Liver (tissue), 9 donors: Measurements from ENCODE around the gene TAF13. TPM values are rescaled to one million over a fixed set of nuclear protein-coding genes. Genes with fewer than 3 reads are reported as not detected.

Source experiments
- DNase-seq: peaks from one replicate; pipeline ENCODE4 v3.0.0-alpha.2; 2017; ENCODE audit warnings: low spot score
- H3K27ac ChIP-seq, 2 donors: one replicate each; pipeline ENCODE4 v1.7.0; 2013; ENCODE audit warnings: inconsistent platforms in 2 of 2, low read length in 2 of 2, control low read depth in 1 of 2, low read depth in 1 of 2, mild to moderate bottlenecking in 1 of 2
- H3K27me3 ChIP-seq, 4 donors: one replicate each; pipeline versions ENCODE4 v1.6.1 to v1.7.0; 2013; ENCODE audit warnings: low read length in 3 of 4, inconsistent platforms in 1 of 4, mild to moderate bottlenecking in 1 of 4, moderate library complexity in 1 of 4; ENCODE audit not compliant: control insufficient read depth in 4 of 4, insufficient read depth in 4 of 4
- H3K36me3 ChIP-seq, 4 donors: one replicate each; pipeline versions ENCODE4 v1.6.1 to v1.7.0; 2013; ENCODE audit warnings: low read length in 3 of 4, mild to moderate bottlenecking in 3 of 4, low read depth in 1 of 4, moderate library complexity in 1 of 4; ENCODE audit not compliant: control insufficient read depth in 4 of 4, insufficient read depth in 3 of 4
- H3K4me1 ChIP-seq, 4 donors: one replicate each; pipeline versions ENCODE4 v1.6.1 to v1.7.0; 2013; ENCODE audit warnings: low read length in 3 of 4, mild to moderate bottlenecking in 3 of 4, moderate library complexity in 1 of 4; ENCODE audit not compliant: control insufficient read depth in 4 of 4, insufficient read depth in 4 of 4
- H3K4me3 ChIP-seq, 3 donors: one replicate each; pipeline versions ENCODE4 v1.6.1 to v1.7.0; 2013; ENCODE audit warnings: low read length in 3 of 3, control low read depth in 1 of 3, low read depth in 1 of 3, mild to moderate bottlenecking in 1 of 3
- H3K9ac ChIP-seq, 2 donors: one replicate each; pipeline ENCODE4 v1.7.0; 2013; ENCODE audit warnings: low read length in 2 of 2, mild to moderate bottlenecking in 2 of 2, moderate library complexity in 2 of 2, control low read depth in 1 of 2, low read depth in 1 of 2
- H3K9me3 ChIP-seq, 4 donors: one replicate each; pipeline versions ENCODE4 v1.6.1 to v1.7.0; 2013; ENCODE audit warnings: low read length in 3 of 4; ENCODE audit not compliant: control insufficient read depth in 4 of 4
- ATF3 ChIP-seq: IDR thresholded peaks from 2 replicates; pipeline ENCODE4 v1.6.1; 2016; ENCODE audit warnings: antibody characterized with exemption
- CTCF ChIP-seq: fragments of 150-350 bp; IDR thresholded peaks from 2 replicates; pipeline ENCODE4 v1.5.1; 2017; ENCODE audit warnings: improper control_type of control experiment, low read depth, low read length; ENCODE audit not compliant: missing input control
- EGR1 ChIP-seq, 2 donors: IDR thresholded peaks; 2 replicates each; pipeline ENCODE4 v1.6.1; 2016 to 2018; ENCODE audit warnings: antibody characterized with exemption in 2 of 2, low read depth in 2 of 2
- FOXA1 ChIP-seq: IDR thresholded peaks from 2 replicates; pipeline ENCODE4 v1.6.1; 2016; ENCODE audit warnings: antibody characterized with exemption
- FOXA2 ChIP-seq: IDR thresholded peaks from 2 replicates; pipeline ENCODE4 v1.6.1; 2016; ENCODE audit warnings: antibody characterized with exemption
- GABPA ChIP-seq, 2 donors: IDR thresholded peaks in 1 of 2; conservative IDR thresholded peaks in 1 of 2; 2 replicates each; pipeline ENCODE4 v1.6.1; 2016; ENCODE audit warnings: antibody characterized with exemption in 2 of 2, mild to moderate bottlenecking in 1 of 2, moderate library complexity in 1 of 2
- HNF4A ChIP-seq, 2 donors: conservative IDR thresholded peaks; 2 replicates each; pipeline ENCODE4 v1.6.1; 2016; ENCODE audit warnings: antibody characterized with exemption in 2 of 2, mild to moderate bottlenecking in 2 of 2
- HNF4G ChIP-seq: IDR thresholded peaks from 2 replicates; pipeline ENCODE4 v1.6.1; 2016; ENCODE audit warnings: antibody characterized with exemption
- JUND ChIP-seq, 2 donors: IDR thresholded peaks; 2 replicates each; pipeline ENCODE4 v1.6.1; 2016; ENCODE audit warnings: antibody characterized with exemption in 2 of 2
- MAX ChIP-seq: IDR thresholded peaks from 2 replicates; pipeline ENCODE4 v1.6.1; 2016; ENCODE audit warnings: antibody characterized with exemption
- NR2F2 ChIP-seq: IDR thresholded peaks from 2 replicates; pipeline ENCODE4 v1.6.1; 2016; ENCODE audit warnings: antibody characterized with exemption
- RAD21 ChIP-seq, 2 donors: IDR thresholded peaks; 2 replicates each; pipeline ENCODE4 v1.6.1; 2016; ENCODE audit warnings: antibody characterized with exemption in 2 of 2, mild to moderate bottlenecking in 2 of 2
- REST ChIP-seq: IDR thresholded peaks from 2 replicates; pipeline ENCODE4 v1.6.1; 2016; ENCODE audit warnings: antibody characterized with exemption, mild to moderate bottlenecking
- RXRA ChIP-seq, 2 donors: IDR thresholded peaks; 2 replicates each; pipeline ENCODE4 v1.6.1; 2017 to 2018; ENCODE audit warnings: antibody characterized with exemption in 2 of 2, mild to moderate bottlenecking in 1 of 2
- SP1 ChIP-seq: IDR thresholded peaks from 2 replicates; pipeline ENCODE4 v1.6.1; 2018; ENCODE audit warnings: antibody characterized with exemption, mild to moderate bottlenecking
- TAF1 ChIP-seq: conservative IDR thresholded peaks from 2 replicates; pipeline ENCODE4 v1.6.1; 2016; ENCODE audit warnings: antibody characterized with exemption, mild to moderate bottlenecking
- YY1 ChIP-seq: IDR thresholded peaks from 2 replicates; pipeline ENCODE4 v1.6.1; 2016; ENCODE audit warnings: antibody characterized with exemption, mild to moderate bottlenecking
- ZBTB33 ChIP-seq: IDR thresholded peaks from 2 replicates; pipeline ENCODE4 v1.6.1; 2016; ENCODE audit warnings: antibody characterized with exemption
- WGBS: extraction: QIAGEN DNeasy Blood & Tissue Kit; methylation state at CpG from one replicate; pipeline ENCODE4 v1.1.7; 2013; 5-methylcytosine and 5-hydroxymethylcytosine counted together
- polyA plus RNA-seq, 2 donors: library from polyadenylated mRNA; stranded (reverse) in 1 of 2; unstranded in 1 of 2; fragments of 200-250 nt in 1 of 2; fragments of >200 nt in 1 of 2; fragmentation: Nextera tagmentation in 1 of 2; extraction: Ambion mirVana in 1 of 2; gene quantifications; one replicate each; pipeline versions ENCODE4 v1.2.1 to v1.2.3, GENCODE V29; 2013 to 2015
- total RNA-seq, 2 donors: library from RNA; depleted of rRNA; stranded (reverse); fragments of >200 nt; gene quantifications; one replicate each; pipeline ENCODE4 v1.2.3, GENCODE V29; 2014
- donor health status: healthy.
- donor health status: healthy.
- donor health status: healthy.
- donor health status: healthy.
- donor health status: healthy.

The TAF13 gene
- total and polyA plus RNA-seq, 4 donors, result 17.9 to 31.7 (median 20.2) TPM

GRCh38 chr1:109120356-109120755 is 44.6 kb upstream of the TAF13 start:
- WGBS, result 94% methylated on average over 5 of the region's 5 CpGs
- TF ChIP-seq FOXA1 (no peak), RAD21 (IDR thresholded peaks at IDR 0.05) (no peak), FOXA2 (no peak), JUND (IDR thresholded peaks at IDR 0.05) (no peak), TAF1 (no peak), ZBTB33 (no peak), NR2F2 (no peak), SP1 (no peak), YY1 (no peak), HNF4A (conservative IDR thresholded peaks at IDR 0.05) (no peak), HNF4G (no peak), ATF3 (no peak), CTCF (no peak), RXRA (IDR thresholded peaks at IDR 0.05) (no peak), MAX (no peak), EGR1 (IDR thresholded peaks at IDR 0.05; ENCODE audit: low read depth in 2 of 2) (no peak), REST (no peak), GABPA (IDR thresholded peaks at IDR 0.05 in 1 of 2, conservative IDR thresholded peaks at IDR 0.05 in 1 of 2) (no peak)
- Histone ChIP-seq H3K4me3 (no peak overlapping the region), H3K27ac (no peak overlapping the region), H3K9me3 (no peaks in the 10 kb centered on the region), H3K9ac (no peak overlapping the region), H3K27me3 (no peaks in the 10 kb centered on the region), H3K4me1 (no peaks in the 10 kb centered on the region), H3K36me3 (no peaks in the 10 kb centered on the region)
- DNase-seq, result no peak
